ENCODE data around the gene MYO1F.

DNA sequence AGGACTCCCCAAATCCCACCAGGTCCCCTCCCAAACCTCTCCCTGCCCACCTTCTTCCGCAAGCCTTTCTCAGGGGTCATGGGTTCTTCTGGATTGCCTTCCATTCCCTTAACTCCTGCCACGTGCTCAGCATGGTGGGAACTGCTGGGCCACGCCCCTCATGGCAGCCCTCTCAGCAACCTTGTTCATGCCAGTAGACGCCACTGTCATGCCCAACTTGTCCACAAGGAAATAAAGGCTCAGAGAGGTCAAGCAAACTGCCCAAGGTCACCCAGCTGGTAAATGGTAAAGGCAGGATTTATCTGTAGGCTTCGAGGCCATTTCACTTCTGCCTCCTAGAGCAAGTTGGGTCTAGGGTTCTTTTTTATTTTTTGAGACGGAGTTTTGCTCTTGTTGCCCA lies 85.7 kb downstream of the MYO1F start:
- TF ChIP-seq POLR2AphosphoS5 (IDR thresholded peaks at IDR 0.05; ENCODE audit: low read depth, low read length) (no peak), TAF1 (IDR thresholded peaks at IDR 0.05; ENCODE audit: borderline replicate concordance, low read depth, low read length) (no peak), POLR2A (IDR thresholded peaks at IDR 0.05; ENCODE audit: low read depth, low read length) (no peak)

Data from GM12892 (cell line).